ENCODE results near the gene CDH23. TPM values are rescaled to one million over a fixed set of nuclear protein-coding genes. Genes with fewer than 3 reads are reported as not detected.
A peak's percentile ranks its signal among the peaks of the same experiment; 100 is the strongest.

CDH23 gene
- total and polyA plus RNA-seq, 9 of the 15 experiments (the other 6 are each of a cell fraction or from before 2014, with no cell fraction given), result 0.18 to 1.2 (median 0.47) TPM

- TF ChIP-seq JUND (IDR thresholded peaks at IDR 0.05; ENCODE audit: borderline replicate concordance, low read depth, low read length), result peak; percentile 69
- peak; percentile 61; the same call in 1 of the 3 replicates for TF ChIP-seq JUND (tag; IDR thresholded peaks at IDR 0.05; ENCODE audit: borderline replicate concordance, low read depth, low read length)
- peak; percentile 44 for TF ChIP-seq ZNF316 (IDR thresholded peaks at IDR 0.05)
These were observed 225.4 kb downstream of the CDH23 start (continued) for GRCh38 chr10:71622154-71622526.

- ChIA-PET POLR2A (interaction anchor here (0.6 to 2.0 kb wide), 9 partner anchors 10 to 303 kb away, joined by 3 to 11 read pairs (median 4); partner anchors contain the start of gene SLC29A3), CTCF (ENCODE audit: low intra/inter-chr PET ratio) (no interaction called here)
- no peak for FAIRE-seq
- intact Hi-C loops (cut with micrococcal nuclease) (loop anchor here (5.0 kb wide), 1 partner anchor 85 kb away; no protein-coding TSS in a partner anchor), in situ Hi-C loops (cut with MboI) (no loop called here)
- DNase-seq (ENCODE audit: extremely low read depth in 1 of 4, low spot score in 3 of 4), result no peak
- no peak overlapping the region for H3K27ac ChIP-seq (ENCODE audit: extremely low read depth, low read depth, low read length)
- H2AFZ ChIP-seq (ENCODE audit: low read depth, low read length), result peak overlapping the region; percentile 97
- no peak for ATAC-seq
- no peaks in the 10 kb centered on the region for H3K36me3 ChIP-seq (ENCODE audit: control insufficient read depth, insufficient read depth, low read length)
- no peaks in the 10 kb centered on the region for H3K79me2 ChIP-seq (ENCODE audit: control insufficient read depth, insufficient read depth, low read length)
- no peaks in the 10 kb centered on the region for H3K27me3 ChIP-seq (ENCODE audit: control insufficient read depth in 2 of 2, insufficient read depth in 2 of 2, low read length in 2 of 2)
- peak overlapping the region; percentile 37 to 65; a peak in 2 of 4 replicates for H3K9ac ChIP-seq (ENCODE audit: insufficient read depth in 1 of 2, low read depth in 2 of 2, low read length in 2 of 2)
- H3K4me3 ChIP-seq, result no peak overlapping the region
- H3K4me1 ChIP-seq (replicated peaks in 1 of 2; ENCODE audit: control insufficient read depth in 2 of 2, insufficient read depth in 2 of 2, low read length in 2 of 2), result peaks cover 23 to 51% of the 10 kb centered on the region in 2 experiments; a peak in 4 of 5 replicates
- no peaks in the 10 kb centered on the region for H3K9me1 ChIP-seq (ENCODE audit: control insufficient read depth, insufficient read depth, low read length)
- no peaks in the 10 kb centered on the region for H3K9me3 ChIP-seq (replicated peaks; ENCODE audit: control insufficient read depth, insufficient read depth, low read depth, low read length)
- H3K4me2 ChIP-seq (ENCODE audit: insufficient read depth, low read length), result no peak overlapping the region
- no peaks in the 10 kb centered on the region for H4K20me1 ChIP-seq (replicated peaks; ENCODE audit: control insufficient read depth, insufficient read depth, low read length)
- TF ChIP-seq RBM15 (IDR thresholded peaks at IDR 0.05; ENCODE audit: insufficient read depth, low read length) (no peak), ZFX (CRISPR knock-in tag; IDR thresholded peaks at IDR 0.05) (0 out of 2 replicates have a peak, but pooled peaks have one; percentile 17)
- no TSS peak for BruUV-seq (replicated peaks)
- 66% methylated on average over 8 of the region's 8 CpGs for WGBS (ENCODE audit: insufficient coverage, low coverage, missing lambda C conversion rate)
These were observed 225.9 kb downstream of the CDH23 start for GRCh38 chr10:71622616-71623015.
